OCI-LY1 (cell line): ENCODE results near the gene STXBP6.

Experiments used
- H2AFZ ChIP-seq: fragments of 200-600 bp; sonication (generic), shearing (Covaris generic); 2 replicates; pipeline ENCODE4 v1.6.0; 2014; ENCODE audit warnings: antibody characterized with exemption, mild to moderate bottlenecking, low read length
- H3F3A ChIP-seq: fragments of 200-600 bp; sonication (generic), shearing (Covaris generic); 2 replicates; pipeline ENCODE4 v1.6.0; 2014; ENCODE audit warnings: mild to moderate bottlenecking, antibody characterized with exemption, low read length, moderate library complexity; ENCODE audit not compliant: insufficient read depth
- H3K27ac ChIP-seq: fragments of 200-600 bp; sonication (generic); 2 replicates; pipeline ENCODE4 v1.5.1; 2014; ENCODE audit warnings: low read length, mixed run types, mild to moderate bottlenecking, low read depth; ENCODE audit not compliant: poor library complexity, severe bottlenecking
- H3K27me3 ChIP-seq: fragments of 200-600 bp; sonication (generic); 2 replicates; pipeline ENCODE4 v1.6.0; 2014; ENCODE audit warnings: antibody characterized with exemption, mild to moderate bottlenecking, low read length, moderate library complexity; ENCODE audit not compliant: insufficient read depth
- H3K36me3 ChIP-seq: fragments of 200-600 bp; sonication (generic); 2 replicates; pipeline ENCODE4 v1.6.1; 2014; ENCODE audit warnings: mild to moderate bottlenecking, antibody characterized with exemption, low read length, moderate library complexity, mixed read lengths; ENCODE audit not compliant: insufficient read depth
- H3K4me1 ChIP-seq: fragments of 200-600 bp; sonication (generic); 2 replicates; pipeline ENCODE4 v1.5.1; 2014; ENCODE audit warnings: mild to moderate bottlenecking, low read length, moderate library complexity; ENCODE audit not compliant: insufficient read depth, severe bottlenecking
- H3K4me2 ChIP-seq: fragments of 200-600 bp; sonication (generic), shearing (Covaris generic); 2 replicates; pipeline ENCODE4 v1.6.1; 2014; ENCODE audit warnings: low read length
- H3K4me3 ChIP-seq: fragments of 200-600 bp; sonication (generic); 2 replicates; pipeline ENCODE4 v1.5.1; 2014; ENCODE audit warnings: low read length, low read depth, mild to moderate bottlenecking, mixed read lengths; ENCODE audit not compliant: poor library complexity, severe bottlenecking
- H3K79me2 ChIP-seq: fragments of 200-600 bp; shearing (Covaris generic); 2 replicates; pipeline ENCODE4 v1.6.1; 2016; ENCODE audit warnings: mixed run types, low read length, mixed read lengths; ENCODE audit not compliant: insufficient read depth
- H3K9ac ChIP-seq: fragments of 200-600 bp; sonication (generic), shearing (Covaris generic); 2 replicates; pipeline ENCODE4 v1.6.1; 2014; ENCODE audit warnings: mild to moderate bottlenecking, low read length, mixed read lengths
- H3K9me2 ChIP-seq: fragments of 200-600 bp; sonication (generic), shearing (Covaris generic); 2 replicates; pipeline ENCODE4 v1.6.1; 2014; ENCODE audit warnings: low read depth, mild to moderate bottlenecking, low read length, mixed read lengths
- H3K9me3 ChIP-seq: fragments of 200-600 bp; shearing (Covaris generic); 2 replicates; pipeline ENCODE4 v1.6.1; 2014; ENCODE audit warnings: low read length, mixed read lengths
- H4K20me1 ChIP-seq: fragments of 200-600 bp; sonication (generic), shearing (Covaris generic); 2 replicates; pipeline ENCODE4 v1.6.0; 2016; ENCODE audit warnings: mild to moderate bottlenecking, low read length; ENCODE audit not compliant: insufficient read depth
- CTCF ChIP-seq: fragments of 200-600 bp; sonication (generic), shearing (Covaris generic); IDR thresholded peaks from 2 replicates; pipeline ENCODE4 v1.5.1; 2017; ENCODE audit warnings: mild to moderate bottlenecking, antibody characterized with exemption, low read length, moderate library complexity, mixed read lengths
- EZH2 ChIP-seq: fragments of 200-600 bp; sonication (generic), shearing (Covaris generic); IDR thresholded peaks from 2 replicates; pipeline ENCODE4 v1.8.0; 2017; ENCODE audit warnings: borderline replicate concordance, mixed run types, mild to moderate bottlenecking, antibody characterized with exemption, low read length, moderate library complexity, mixed read lengths

STXBP6 gene

GRCh38 chr14:24993631-24994030 lies 56.3 kb downstream of the STXBP6 start:
- Histone ChIP-seq H3K27ac (no peak overlapping the region), H3K79me2 (no peaks in the 10 kb centered on the region), H3K4me3 (no peak overlapping the region), H4K20me1 (no peaks in the 10 kb centered on the region), H3K4me2 (no peak overlapping the region), H3K9me2 (no peaks in the 10 kb centered on the region), H3K36me3 (no peaks in the 10 kb centered on the region), H3K9me3 (no peaks in the 10 kb centered on the region), H3F3A (no peaks in the 10 kb centered on the region), H3K4me1 (no peaks in the 10 kb centered on the region), H3K27me3 (no peaks in the 10 kb centered on the region), H2AFZ (no peak overlapping the region), H3K9ac (no peak overlapping the region)
- TF ChIP-seq CTCF = no peak
- TF ChIP-seq EZH2 = no peak

DNA sequence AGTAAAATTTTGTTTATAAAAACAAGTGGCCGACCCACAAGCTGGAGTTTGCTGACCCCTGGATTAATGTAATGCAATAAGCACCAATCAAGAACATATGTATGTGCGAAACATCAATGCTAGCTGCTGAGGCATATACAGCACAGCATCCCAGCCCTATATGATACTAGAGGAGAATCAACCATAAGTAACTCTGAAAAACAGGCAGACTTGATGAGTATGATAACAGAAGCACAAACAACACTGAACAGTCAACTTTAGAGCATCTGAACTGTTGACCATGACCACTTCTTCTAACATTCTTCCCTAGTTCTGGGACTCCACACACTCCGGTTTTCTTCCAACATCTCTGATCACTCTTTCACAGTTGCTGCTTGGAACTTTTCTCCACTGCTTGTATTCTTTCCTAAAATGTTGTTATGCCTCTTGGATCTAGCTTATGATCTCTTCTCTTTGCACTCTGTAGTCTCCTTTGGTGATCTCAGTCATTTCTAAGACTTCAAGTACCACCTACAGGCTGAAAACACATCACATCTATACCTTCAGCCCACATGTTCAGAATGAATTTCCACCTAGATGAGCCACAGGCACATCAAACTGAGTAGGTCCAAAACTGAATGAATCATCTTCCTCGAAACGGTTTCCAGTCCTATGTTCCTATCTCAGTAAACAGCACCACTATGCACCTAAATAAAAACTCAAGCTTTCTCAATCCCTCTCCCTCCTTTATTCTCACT lies 57.2 kb downstream of the STXBP6 start:
- Histone ChIP-seq H3F3A (no peaks in the 10 kb centered on the region), H3K36me3 (no peaks in the 10 kb centered on the region)

GRCh38 chr14:24991821-24992220 lies 58.1 kb downstream of the STXBP6 start:
- Histone ChIP-seq H3K79me2 (no peaks in the 10 kb centered on the region), H3K4me2 (no peak overlapping the region), H4K20me1 (no peaks in the 10 kb centered on the region), H3K36me3 (no peaks in the 10 kb centered on the region), H3K9me3 (no peaks in the 10 kb centered on the region), H3K9ac (no peak overlapping the region), H3K4me3 (no peak overlapping the region), H3K9me2 (no peaks in the 10 kb centered on the region), H3K27ac (no peak overlapping the region), H3F3A (no peaks in the 10 kb centered on the region), H3K4me1 (no peaks in the 10 kb centered on the region), H2AFZ (no peak overlapping the region), H3K27me3 (no peaks in the 10 kb centered on the region)
- TF ChIP-seq CTCF (no peak), EZH2 (no peak)

More for the DNA sequence above, 57.2 kb downstream of the STXBP6 start:
- Histone ChIP-seq H3K27ac (no peak overlapping the region), H3K9me3 (no peaks in the 10 kb centered on the region), H3K4me1 (no peaks in the 10 kb centered on the region), H3K9me2 (no peaks in the 10 kb centered on the region), H2AFZ (no peak overlapping the region), H3K79me2 (no peaks in the 10 kb centered on the region), H3K4me2 (no peak overlapping the region), H3K4me3 (no peak overlapping the region), H3K9ac (no peak overlapping the region), H3K27me3 (no peaks in the 10 kb centered on the region), H4K20me1 (no peaks in the 10 kb centered on the region)
- TF ChIP-seq CTCF (no peak), EZH2 (no peak)
